ENCODE results near the gene CEP85. TPM values are rescaled to one million over a fixed set of nuclear protein-coding genes. Genes with fewer than 3 reads are reported as not detected.
"Not testable (repeated sequence)": the region's sequence is repeated elsewhere in the genome, so short reads cannot be mapped to it uniquely, and the experiment has no call there.

Gene CEP85
- polyA plus RNA-seq, 1 donor, result 23.0 TPM

GRCh38 chr1:26291433-26291832 lies 57.4 kb downstream of the CEP85 start:
- DNase-seq, result no peak

- DNase-seq, result no peak
Observed at GRCh38 chr1:26291939-26292338, 57.9 kb downstream of the CEP85 start.

- not testable (repeated sequence) for DNase-seq
Observed at GRCh38 chr1:26292735-26293134, 58.7 kb downstream of the CEP85 start.

- DNase-seq, result no peak
Observed at GRCh38 chr1:26293911-26294463, 60.0 kb downstream of the CEP85 start.

- DNase-seq, result no peak
Observed at GRCh38 chr1:26295194-26296138, 61.5 kb downstream of the CEP85 start.

GRCh38 chr1:26296340-26297056 lies 62.5 kb downstream of the CEP85 start:
- no peak for DNase-seq

- no peak for DNase-seq
Observed at GRCh38 chr1:26297057-26297790, 63.2 kb downstream of the CEP85 start.

- no peak for DNase-seq
Observed at GRCh38 chr1:26297791-26298124, 63.8 kb downstream of the CEP85 start.

- DNase-seq, result no peak
Observed at GRCh38 chr1:26300578-26301275, 66.7 kb downstream of the CEP85 start.

GRCh38 chr1:26302733-26303405 lies 68.9 kb downstream of the CEP85 start:
- no peak for DNase-seq

- no peak for DNase-seq
Observed at GRCh38 chr1:26305667-26306289, 71.8 kb downstream of the CEP85 start.

- DNase-seq, result peak; percentile 82
Observed at GRCh38 chr1:26306290-26307229, 72.6 kb downstream of the CEP85 start, which contains the start of gene UBXN11. Gene UBXN11, minus strand, starts transcription at chr1:26306636. Its CDS starts 3,753 bp downstream, at chr1:26302883.

GRCh38 chr1:26307363-26307781 lies 73.4 kb downstream of the CEP85 start:
- DNase-seq, result no peak

GRCh38 chr1:26307966-26308899 lies 74.2 kb downstream of the CEP85 start:
- DNase-seq, result not testable (repeated sequence)

- no peak for DNase-seq
Observed at GRCh38 chr1:26314501-26314900, 80.5 kb downstream of the CEP85 start.

GRCh38 chr1:26315874-26316850 lies 82.2 kb downstream of the CEP85 start:
- DNase-seq, result no peak

GRCh38 chr1:26317146-26317545 lies 83.1 kb downstream of the CEP85 start:
- no peak for DNase-seq

All from hindlimb muscle (tissue), 1 donor.